GM19467 (cell line): ENCODE data around the gene FOXP1.

Source experiments
- ATAC-seq: cut with Tn5 transposase; IDR thresholded peaks from one replicate; pipeline ENCODE4 v1.9.1; 2021; ENCODE audit warnings: mild to moderate bottlenecking, moderate library complexity; ENCODE audit not compliant: unreplicated experiment

The FOXP1 gene

GRCh38 chr3:71003511-71003910, 580.0 kb downstream of the FOXP1 start:
- no peak for ATAC-seq

DNA sequence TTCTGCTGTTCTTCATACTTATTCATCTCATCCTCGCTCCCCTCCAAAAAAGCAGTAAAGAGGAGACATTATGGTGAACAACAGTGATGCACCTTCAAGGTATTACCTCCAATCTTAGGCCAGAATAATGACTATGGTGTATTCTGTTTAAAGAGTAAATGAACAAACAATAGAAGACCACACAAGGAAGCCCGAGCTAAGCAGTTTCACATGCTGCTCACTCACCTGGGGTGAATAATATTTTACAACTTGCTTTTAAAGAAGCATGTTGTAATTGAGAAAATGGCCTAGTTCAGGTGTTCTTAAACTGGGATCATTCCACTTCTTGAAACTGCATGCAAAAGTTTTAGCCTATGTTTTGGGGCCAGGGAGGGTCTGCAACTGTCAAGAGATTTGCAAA, 581.2 kb downstream of the FOXP1 start:
- no peak for ATAC-seq

GRCh38 chr3:71001303-71001830, 582.2 kb downstream of the FOXP1 start:
- ATAC-seq, result no peak

DNA sequence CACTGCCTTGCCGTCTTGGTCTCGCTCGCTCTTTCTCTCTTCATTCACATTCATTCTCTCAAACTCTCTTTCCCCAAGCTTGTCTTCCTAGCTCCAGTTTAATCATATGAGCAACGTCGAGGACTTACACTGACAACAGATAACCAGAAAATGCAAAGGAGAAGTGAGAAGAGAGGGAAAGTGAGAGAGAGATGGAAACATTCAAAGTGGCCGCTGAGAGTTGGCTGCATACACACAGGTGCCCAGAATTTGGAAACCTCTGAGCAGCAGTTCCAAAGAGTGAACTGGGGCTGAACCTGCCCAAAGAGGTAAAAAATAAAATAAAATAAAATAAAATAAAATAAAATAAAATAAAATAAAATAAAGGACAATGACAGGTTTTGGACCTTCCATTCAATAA, 583.0 kb downstream of the FOXP1 start:
- ATAC-seq, result no peak

GRCh38 chr3:70999730-71000129, 583.8 kb downstream of the FOXP1 start:
- no peak for ATAC-seq

DNA sequence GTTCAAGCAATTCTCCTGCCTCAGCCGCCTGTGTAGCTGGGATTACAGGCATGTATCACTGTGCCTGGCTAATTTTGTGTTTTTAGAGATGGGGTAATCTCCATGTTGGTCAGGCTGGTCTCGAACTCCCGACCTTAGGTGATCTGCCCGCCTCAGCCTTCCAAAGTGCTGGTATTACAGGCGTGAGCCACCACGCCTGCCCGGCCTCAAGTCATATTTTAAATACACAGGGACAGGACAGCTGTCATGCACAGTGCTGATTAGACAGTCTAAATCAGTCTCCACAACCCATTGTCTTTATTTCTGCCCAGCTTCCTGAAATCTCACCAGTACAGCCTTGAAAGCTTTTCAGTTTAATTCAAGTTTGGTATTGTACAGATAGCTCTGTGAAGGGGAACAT, 587.4 kb downstream of the FOXP1 start:
- no peak for ATAC-seq

DNA sequence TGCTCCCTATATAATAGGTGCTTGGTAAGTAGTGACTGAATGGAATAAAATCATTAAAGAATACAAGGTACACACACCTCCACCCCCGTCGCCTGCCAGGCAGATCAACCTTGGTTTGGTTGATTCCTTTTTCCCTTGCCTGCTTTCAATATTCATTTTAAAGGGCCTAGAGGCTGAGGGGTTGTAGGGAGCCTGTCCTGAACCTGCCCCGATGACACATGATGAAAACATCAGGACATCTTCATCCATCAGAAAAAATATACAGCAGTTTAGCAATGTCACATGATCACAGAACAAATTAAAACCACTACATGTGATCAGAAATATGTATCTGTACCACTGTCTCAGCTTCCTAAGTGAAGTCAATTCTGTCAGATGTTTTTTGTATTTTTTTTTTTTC, 588.9 kb downstream of the FOXP1 start:
- no peak for ATAC-seq

- ATAC-seq, result no peak
Observed at GRCh38 chr3:70992562-70993204, 590.8 kb downstream of the FOXP1 start.

DNA sequence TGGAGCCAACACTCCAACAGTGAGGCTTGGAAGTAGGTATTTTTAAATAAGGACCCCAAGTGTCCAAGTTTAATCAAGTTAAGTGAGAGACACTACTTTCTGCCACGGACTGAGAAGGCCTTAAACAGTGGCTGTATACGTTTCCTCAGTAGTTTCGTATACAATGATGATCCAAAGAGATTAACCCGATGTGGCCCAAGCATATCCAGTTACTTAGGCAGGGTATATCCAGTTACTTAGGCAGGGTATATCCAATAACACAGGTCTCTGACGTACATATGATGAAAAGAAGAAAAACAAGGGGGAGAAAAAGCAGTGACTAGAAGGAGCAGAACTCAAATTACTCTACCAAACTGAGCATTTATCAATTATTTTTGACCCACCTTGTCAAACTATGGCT, 591.4 kb downstream of the FOXP1 start:
- ATAC-seq, result no peak

DNA sequence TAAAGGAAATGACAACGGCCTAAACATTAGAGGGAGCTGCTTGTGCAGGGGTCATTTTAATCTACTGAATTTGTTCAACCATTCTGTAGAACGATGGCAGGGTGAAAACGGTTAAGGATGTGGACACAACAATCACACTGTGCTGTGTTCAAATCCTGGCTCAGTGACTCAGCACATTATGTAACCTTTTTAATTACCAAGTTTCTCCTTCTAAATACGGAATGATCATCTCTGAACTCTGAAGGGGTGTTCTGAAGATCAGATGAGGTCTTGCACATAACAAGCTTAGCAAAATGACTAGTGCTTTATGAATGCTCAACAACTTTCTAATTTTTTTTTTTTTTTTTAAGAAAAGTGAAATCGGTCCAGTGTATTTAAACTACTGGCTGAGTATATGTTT, 592.8 kb downstream of the FOXP1 start:
- no peak for ATAC-seq

DNA sequence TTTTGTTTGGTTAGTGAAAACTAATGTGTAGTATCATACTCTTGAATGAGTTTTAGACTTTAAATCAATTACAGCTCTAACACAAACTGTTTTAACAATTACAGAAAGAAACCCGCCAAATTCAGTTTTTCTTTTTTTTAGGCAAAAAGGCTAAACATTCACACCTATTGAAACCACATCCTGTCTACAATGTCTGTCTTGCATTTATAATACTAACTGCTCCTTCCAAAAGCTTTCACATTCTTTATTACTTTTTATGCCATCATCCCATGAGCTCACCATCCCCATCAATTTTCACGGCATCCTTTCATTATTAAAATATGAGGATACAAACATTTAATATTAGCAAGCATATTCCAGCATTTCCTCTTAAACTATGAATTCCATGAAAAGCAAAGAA, 593.3 kb downstream of the FOXP1 start:
- no peak for ATAC-seq

GRCh38 chr3:70989174-70989573, 594.4 kb downstream of the FOXP1 start:
- no peak for ATAC-seq

DNA sequence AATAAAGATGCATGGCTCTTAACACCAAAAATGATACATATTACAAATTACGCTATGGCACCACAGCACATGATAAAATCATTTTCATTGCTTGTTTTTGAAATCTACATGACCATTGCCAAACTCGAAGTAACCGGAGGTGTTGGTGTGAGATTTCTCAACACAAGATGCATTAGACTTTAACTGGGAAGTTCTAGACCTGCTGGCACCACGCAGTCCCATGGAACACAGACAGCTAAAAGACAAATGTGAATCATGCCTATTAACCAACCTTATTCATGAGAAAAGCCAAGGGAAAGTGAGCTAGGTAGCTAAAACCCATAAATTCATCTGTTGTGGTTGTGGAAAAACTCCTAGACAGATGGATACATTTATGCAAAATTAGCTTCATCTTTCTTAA, 595.4 kb downstream of the FOXP1 start:
- no peak for ATAC-seq

GRCh38 chr3:70985572-70985971, 598.0 kb downstream of the FOXP1 start:
- ATAC-seq, result no peak

DNA sequence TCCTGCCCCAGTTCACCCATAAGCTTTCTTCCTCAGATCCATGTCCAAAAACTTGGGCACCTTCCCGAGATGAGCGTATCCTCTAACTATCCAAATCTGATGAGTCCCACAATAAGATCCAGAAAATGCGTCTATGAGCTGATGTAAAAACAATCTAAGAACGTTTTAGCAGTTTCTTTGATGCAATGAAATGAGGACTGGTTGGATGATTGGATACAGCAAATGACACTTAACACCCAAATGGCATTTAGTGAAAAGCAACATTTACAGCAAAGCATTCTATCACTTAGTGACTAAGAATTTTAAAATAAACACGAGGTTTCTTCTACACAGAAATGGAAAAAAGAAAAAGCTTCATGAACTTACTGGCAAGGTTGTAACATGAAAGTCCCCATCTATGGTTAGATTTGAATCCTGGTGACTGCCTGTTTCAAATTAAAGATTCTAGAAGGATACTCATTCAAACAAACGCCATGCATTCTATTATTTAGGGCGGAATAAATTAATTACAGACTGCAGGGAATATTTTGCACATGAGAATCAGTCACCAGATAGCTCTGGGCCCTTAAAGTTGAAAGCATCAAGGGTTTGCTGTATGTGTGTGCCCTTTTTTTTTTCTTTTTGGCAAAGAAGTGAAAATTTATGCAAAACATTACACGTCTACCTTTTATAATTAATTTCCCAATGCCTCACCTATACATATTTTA, 598.6 kb downstream of the FOXP1 start:
- no peak for ATAC-seq

- ATAC-seq, result peak; percentile 61
Observed at GRCh38 chr3:70982700-70983140, 600.8 kb downstream of the FOXP1 start.

- ATAC-seq, result no peak
Observed at GRCh38 chr3:70982284-70982683, 601.2 kb downstream of the FOXP1 start.

GRCh38 chr3:70981231-70981880, 602.2 kb downstream of the FOXP1 start:
- no peak for ATAC-seq

DNA sequence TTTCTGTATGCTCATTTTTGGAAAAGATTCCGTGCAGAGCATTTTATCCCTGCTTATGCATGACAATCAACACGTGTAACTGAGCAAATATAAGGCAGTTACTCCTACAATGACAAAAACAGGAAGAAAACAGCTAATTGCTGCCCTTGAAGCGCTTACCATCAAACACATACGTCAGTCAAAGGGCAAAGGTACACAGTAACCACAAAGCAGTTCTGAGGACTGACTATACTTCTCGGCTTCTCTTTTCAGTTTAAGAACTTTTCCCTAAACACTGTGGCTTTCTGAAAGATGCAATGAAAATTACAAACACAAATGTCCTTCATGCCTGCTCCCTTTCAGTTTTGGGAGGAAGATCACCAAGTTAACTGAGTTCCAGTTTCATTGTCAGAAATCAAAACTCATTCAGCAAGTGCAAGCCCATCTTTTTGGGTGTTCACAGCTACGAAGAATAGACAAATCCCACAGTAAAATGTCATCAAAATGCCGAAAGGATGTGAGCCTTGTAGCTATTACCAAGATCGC, 602.8 kb downstream of the FOXP1 start:
- ATAC-seq, result no peak

DNA sequence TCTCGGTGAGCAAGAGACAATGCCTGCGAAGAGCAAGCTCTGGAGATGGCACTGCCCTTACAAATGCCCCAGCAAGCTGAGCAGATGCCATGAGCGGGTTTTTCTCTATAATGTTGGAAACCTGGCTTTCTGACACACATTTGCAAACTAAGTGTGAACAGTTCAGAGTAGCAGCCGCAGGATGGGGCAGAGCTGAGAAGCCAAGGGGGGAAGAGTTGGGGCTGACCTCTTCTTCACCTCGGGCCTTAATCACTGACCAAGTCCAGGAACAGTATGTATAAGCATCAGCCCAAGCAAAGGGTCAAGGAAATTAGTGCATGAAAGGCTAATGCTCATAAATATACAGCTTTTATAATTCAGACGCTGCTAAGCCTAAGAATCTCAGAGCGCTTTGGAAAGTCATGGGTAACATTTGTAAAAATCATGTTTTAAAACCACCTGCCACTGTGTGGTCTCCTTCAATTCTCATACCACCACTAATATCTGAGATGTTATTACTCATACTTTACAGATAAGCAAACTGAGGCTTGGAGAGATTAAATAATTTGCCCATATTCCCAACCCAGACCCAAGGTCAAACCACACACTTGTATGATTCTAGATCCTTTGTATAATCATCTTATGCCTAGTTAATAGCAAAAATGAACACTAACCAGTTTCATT, 603.4 kb downstream of the FOXP1 start:
- no peak for ATAC-seq

- no peak for ATAC-seq
Observed at GRCh38 chr3:70977712-70978111, 605.8 kb downstream of the FOXP1 start.
